H9 (cell line): Measurements from ENCODE around the gene VRK2. TPM values are rescaled to one million over a fixed set of nuclear protein-coding genes. Genes with fewer than 3 reads are reported as not detected.

Source experiments
- DNase-seq: peaks from one replicate; pipeline ENCODE4 v3.0.0-alpha.2; 2017
- H2AFZ ChIP-seq: one replicate; pipeline ENCODE4 v1.6.1; 2013; ENCODE audit warnings: mild to moderate bottlenecking, low read length, control low read depth, moderate library complexity
- H2AK5ac ChIP-seq: 2 replicates; pipeline ENCODE4 v1.6.1; 2013; ENCODE audit warnings: low read length, control low read depth, mixed read lengths; ENCODE audit not compliant: insufficient read length
- H2BK120ac ChIP-seq: one replicate; pipeline ENCODE4 v1.6.1; 2013; ENCODE audit warnings: low read depth, mild to moderate bottlenecking, low read length, control low read depth, inconsistent platforms; ENCODE audit not compliant: poor library complexity, severe bottlenecking
- H2BK12ac ChIP-seq: 2 replicates; pipeline ENCODE4 v1.6.1; 2013; ENCODE audit warnings: low read length, control low read depth, mixed read lengths, low read depth; ENCODE audit not compliant: insufficient read length
- H2BK15ac ChIP-seq: 2 replicates; pipeline ENCODE4 v1.6.1; 2013; ENCODE audit warnings: low read depth, low read length, control low read depth
- H2BK20ac ChIP-seq: one replicate; pipeline ENCODE4 v1.6.1; 2013; ENCODE audit warnings: low read depth, mild to moderate bottlenecking, low read length, control low read depth, inconsistent platforms; ENCODE audit not compliant: poor library complexity, severe bottlenecking
- H2BK5ac ChIP-seq: 2 replicates; pipeline ENCODE4 v1.6.1; 2013; ENCODE audit warnings: low read length, control low read depth, mixed read lengths; ENCODE audit not compliant: insufficient read length
- H3K14ac ChIP-seq: 2 replicates; pipeline ENCODE4 v1.6.1; 2013; ENCODE audit warnings: low read length, control low read depth; ENCODE audit not compliant: insufficient read depth
- H3K18ac ChIP-seq: 2 replicates; pipeline ENCODE4 v1.6.1; 2013; ENCODE audit warnings: low read depth, mild to moderate bottlenecking, mixed read lengths, low read length, control low read depth; ENCODE audit not compliant: insufficient read length
- H3K23ac ChIP-seq: 2 replicates; pipeline ENCODE4 v1.6.1; 2013; ENCODE audit warnings: low read length, control low read depth, mixed read lengths, low read depth; ENCODE audit not compliant: insufficient read length
- H3K23me2 ChIP-seq: 2 replicates; pipeline ENCODE4 v1.6.1; 2013; ENCODE audit warnings: low read depth, mild to moderate bottlenecking, mixed read lengths, low read length, control low read depth; ENCODE audit not compliant: insufficient read length, poor library complexity, severe bottlenecking
- H3K27ac ChIP-seq: 2 replicates; pipeline ENCODE4 v1.5.1; 2013; ENCODE audit warnings: low read length, control low read depth, mixed read lengths, low read depth; ENCODE audit not compliant: insufficient read length
- H3K27me3 ChIP-seq: 2 replicates; pipeline ENCODE4 v1.6.1; 2013; ENCODE audit warnings: low read length, control low read depth, inconsistent platforms; ENCODE audit not compliant: insufficient read depth
- H3K4ac ChIP-seq: 2 replicates; pipeline ENCODE4 v1.6.1; 2013; ENCODE audit warnings: low read depth, mild to moderate bottlenecking, control low read depth, inconsistent platforms, low read length, moderate library complexity
- H3K4me1 ChIP-seq: 2 replicates; pipeline ENCODE4 v1.6.1; 2013; ENCODE audit warnings: low read length, control low read depth, inconsistent platforms; ENCODE audit not compliant: insufficient read depth
- H3K4me2 ChIP-seq: 2 replicates; pipeline ENCODE4 v1.6.1; 2013; ENCODE audit warnings: low read length, control low read depth, mixed read lengths; ENCODE audit not compliant: insufficient read length, insufficient read depth
- H3K56ac ChIP-seq: 2 replicates; pipeline ENCODE4 v1.6.1; 2013; ENCODE audit warnings: low read depth, mild to moderate bottlenecking, mixed read lengths, low read length, control low read depth; ENCODE audit not compliant: insufficient read length
- H3K79me1 ChIP-seq: 2 replicates; pipeline ENCODE4 v1.6.1; 2013; ENCODE audit warnings: low read depth, mild to moderate bottlenecking, moderate library complexity, low read length, control low read depth, inconsistent platforms; ENCODE audit not compliant: insufficient read depth, poor library complexity, severe bottlenecking
- H3K79me2 ChIP-seq: 2 replicates; pipeline ENCODE4 v1.6.1; 2013; ENCODE audit warnings: low read length, control low read depth, inconsistent platforms; ENCODE audit not compliant: insufficient read depth
- H3K9ac ChIP-seq: 2 replicates; pipeline ENCODE4 v1.6.1; 2013; ENCODE audit warnings: low read length, control low read depth, mixed read lengths; ENCODE audit not compliant: insufficient read length; ENCODE audit errors: extremely low read depth
- H3K9me3 ChIP-seq: one replicate; pipeline ENCODE4 v1.6.1; 2013; ENCODE audit warnings: low read depth, low read length, inconsistent platforms; ENCODE audit not compliant: control insufficient read depth
- H3T11ph ChIP-seq: one replicate; pipeline ENCODE4 v1.6.1; 2013; ENCODE audit warnings: mild to moderate bottlenecking, low read length, control low read depth, inconsistent platforms
- H4K20me1 ChIP-seq: one replicate; pipeline ENCODE4 v1.6.1; 2013; ENCODE audit not compliant: control insufficient read depth, insufficient read length, insufficient read depth
- H4K5ac ChIP-seq: 2 replicates; pipeline ENCODE4 v1.6.1; 2013; ENCODE audit warnings: low read depth, mild to moderate bottlenecking, mixed read lengths, low read length, control low read depth; ENCODE audit not compliant: insufficient read length
- H4K8ac ChIP-seq: replicated peaks from 2 replicates; pipeline ENCODE4 v1.6.1; 2013; ENCODE audit warnings: low read length, control low read depth, mixed read lengths, low read depth; ENCODE audit not compliant: insufficient read length
- H4K91ac ChIP-seq: 2 replicates; pipeline ENCODE4 v1.6.1; 2013; ENCODE audit warnings: low read depth, mild to moderate bottlenecking, moderate library complexity, mixed read lengths, low read length, control low read depth; ENCODE audit not compliant: insufficient read length
- H3K27ac Mint-ChIP-seq, 3 experiments: 2 replicates in 2 of 3; 3 replicates in 1 of 3; pipeline ENCODE4 v1.8.0; 2020 to 2021; ENCODE audit warnings: mixed read lengths in 3 of 3, mild to moderate bottlenecking in 1 of 3, moderate library complexity in 1 of 3
- H3K27me3 Mint-ChIP-seq: 2 replicates; pipeline ENCODE4 v1.8.0; 2021; ENCODE audit warnings: low read depth, mild to moderate bottlenecking, moderate library complexity, mixed read lengths
- H3K36me3 Mint-ChIP-seq, 3 experiments: 2 replicates in 2 of 3; 3 replicates in 1 of 3; pipeline ENCODE4 v1.8.0; 2020 to 2021; ENCODE audit warnings: low read depth in 3 of 3, mixed read lengths in 3 of 3; ENCODE audit not compliant: insufficient read depth in 1 of 3
- H3K4me1 Mint-ChIP-seq, 2 experiments: 2 replicates each; pipeline ENCODE4 v1.8.0; 2020; ENCODE audit warnings: mixed read lengths in 2 of 2
- H3K4me3 Mint-ChIP-seq, 2 experiments: 2 replicates in 1 of 2; 3 replicates in 1 of 2; pipeline ENCODE4 v1.8.0; 2020 to 2021; ENCODE audit warnings: mild to moderate bottlenecking in 2 of 2, mixed read lengths in 2 of 2, moderate library complexity in 1 of 2
- H3K9me3 Mint-ChIP-seq, 2 experiments: 2 replicates in 1 of 2; 3 replicates in 1 of 2; pipeline ENCODE4 v1.8.0; 2020; ENCODE audit warnings: mild to moderate bottlenecking in 2 of 2, mixed read lengths in 2 of 2, moderate library complexity in 1 of 2
- WGBS: extraction: QIAGEN DNeasy Blood & Tissue Kit; methylation state at CpG from one replicate; pipeline ENCODE4 v1.1.7; 2013; ENCODE audit warnings: missing lambda C conversion rate, low lambda C conversion rate, mixed read lengths; ENCODE audit not compliant: insufficient read length; ENCODE audit errors: extremely low coverage; 5-methylcytosine and 5-hydroxymethylcytosine counted together
- total RNA-seq: library from RNA; stranded (reverse); gene quantifications from 2 replicates; pipeline ENCODE4 v1.2.1, GENCODE V29; 2021
- TF ChIP-seq, protein P1 (sequence below): fragments of 200-600 bp; sonication (generic); conservative IDR thresholded peaks from 3 replicates; pipeline ENCODE4 v1.8.0; 2021; ENCODE audit warnings: antibody characterized with exemption, mild to moderate bottlenecking

Gene VRK2
- total RNA-seq, 1 experiment from 2014 or later, result 23.8 TPM

DNA sequence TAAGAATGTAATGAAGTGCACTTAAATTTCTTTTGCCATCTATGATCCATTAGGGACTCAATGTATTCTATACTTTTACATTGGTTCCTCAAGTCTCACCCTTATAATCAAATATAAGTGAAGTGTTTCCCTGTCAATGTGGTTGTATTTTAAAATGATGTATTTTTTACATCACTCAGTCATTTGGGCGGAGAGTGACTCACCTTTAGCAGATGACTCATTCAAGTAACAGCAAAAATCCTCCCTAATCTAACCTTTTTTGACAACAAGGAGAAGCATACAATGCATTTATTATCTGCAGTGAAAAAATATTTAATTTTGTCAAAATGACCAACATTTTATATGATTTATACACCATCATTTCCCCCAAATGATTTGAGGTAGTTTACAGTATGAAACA is 100.1 kb downstream of the VRK2 start:
- H3K36me3 Mint-ChIP-seq, result peaks cover 0 to 6% (median 0%) of the 10 kb centered on the region in 3 experiments; a peak in 2 of 7 replicates
- no peak overlapping the region for H3K4me2 ChIP-seq
- no peaks in the 10 kb centered on the region for H3K9me3 Mint-ChIP-seq
- no peak overlapping the region for H2BK120ac ChIP-seq
- H3K4me1 Mint-ChIP-seq, result no peaks in the 10 kb centered on the region
- H3T11ph ChIP-seq, result no peak overlapping the region
- H2AK5ac ChIP-seq, result no peak overlapping the region
- H2BK5ac ChIP-seq, result no peak overlapping the region
- no peak overlapping the region for H2BK20ac ChIP-seq
- no peaks in the 10 kb centered on the region for H3K4me1 ChIP-seq
- H3K27ac Mint-ChIP-seq, result no peak overlapping the region
- no peaks in the 10 kb centered on the region for H4K20me1 ChIP-seq
- H3K18ac ChIP-seq, result no peak overlapping the region
- H3K56ac ChIP-seq, result no peak overlapping the region
- no peak overlapping the region for H3K27ac ChIP-seq
- no peaks in the 10 kb centered on the region for H3K9me3 ChIP-seq
- no peak overlapping the region for H2BK15ac ChIP-seq
- no peaks in the 10 kb centered on the region for H3K23me2 ChIP-seq
- H2AFZ ChIP-seq, result no peak overlapping the region
- no peak overlapping the region for H3K14ac ChIP-seq
- H3K9ac ChIP-seq, result no peak overlapping the region
- DNase-seq, result no peak
- H3K4me3 Mint-ChIP-seq, result no peak overlapping the region
- no peak overlapping the region for H4K5ac ChIP-seq
- no peaks in the 10 kb centered on the region for H3K27me3 Mint-ChIP-seq
- H4K8ac ChIP-seq, result no peak overlapping the region
- no peaks in the 10 kb centered on the region for H3K79me2 ChIP-seq
- no peak overlapping the region for H2BK12ac ChIP-seq
- TF ChIP-seq, protein P1, sequence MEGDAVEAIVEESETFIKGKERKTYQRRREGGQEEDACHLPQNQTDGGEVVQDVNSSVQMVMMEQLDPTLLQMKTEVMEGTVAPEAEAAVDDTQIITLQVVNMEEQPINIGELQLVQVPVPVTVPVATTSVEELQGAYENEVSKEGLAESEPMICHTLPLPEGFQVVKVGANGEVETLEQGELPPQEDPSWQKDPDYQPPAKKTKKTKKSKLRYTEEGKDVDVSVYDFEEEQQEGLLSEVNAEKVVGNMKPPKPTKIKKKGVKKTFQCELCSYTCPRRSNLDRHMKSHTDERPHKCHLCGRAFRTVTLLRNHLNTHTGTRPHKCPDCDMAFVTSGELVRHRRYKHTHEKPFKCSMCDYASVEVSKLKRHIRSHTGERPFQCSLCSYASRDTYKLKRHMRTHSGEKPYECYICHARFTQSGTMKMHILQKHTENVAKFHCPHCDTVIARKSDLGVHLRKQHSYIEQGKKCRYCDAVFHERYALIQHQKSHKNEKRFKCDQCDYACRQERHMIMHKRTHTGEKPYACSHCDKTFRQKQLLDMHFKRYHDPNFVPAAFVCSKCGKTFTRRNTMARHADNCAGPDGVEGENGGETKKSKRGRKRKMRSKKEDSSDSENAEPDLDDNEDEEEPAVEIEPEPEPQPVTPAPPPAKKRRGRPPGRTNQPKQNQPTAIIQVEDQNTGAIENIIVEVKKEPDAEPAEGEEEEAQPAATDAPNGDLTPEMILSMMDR, result no peak
- H3K23ac ChIP-seq, result no peak overlapping the region
- no peak overlapping the region for H3K4ac ChIP-seq
- no peak overlapping the region for H4K91ac ChIP-seq
- WGBS, result no CpG with 5 or more reads among the region's 1 CpG
- H3K79me1 ChIP-seq, result no peaks in the 10 kb centered on the region
- H3K27me3 ChIP-seq, result no peaks in the 10 kb centered on the region
